Spleen (tissue), 7 donors: ENCODE measurements around the gene TTC28.

Experiments used
- POLR2A ChIP-seq, 3 donors: fragments of 450-650 bp; IDR thresholded peaks; one replicate each; pipeline ENCODE4 v1.5.1; 2017; ENCODE audit warnings: antibody characterized with exemption in 3 of 3, mild to moderate bottlenecking in 1 of 3
- TF ChIP-seq, protein P1 (sequence below), 11 experiments: fragments of 200-600 bp in 7 of 11; fragments of 450-650 bp in 4 of 11; sonication (generic) in 4 of 11; IDR thresholded peaks in 8 of 11; conservative IDR thresholded peaks in 3 of 11; 1 replicate in 7 of 11; 2 replicates in 4 of 11; pipeline versions ENCODE4 v1.4.0 to v1.8.0; 2016 to 2021; ENCODE audit warnings: antibody characterized with exemption in 11 of 11, inconsistent platforms in 4 of 11, mild to moderate bottlenecking in 1 of 11
- donor health status: DM: no; HTN: no; CAD: no; lungs with moderate emphysema.
- donor health status: DM: no; HTN: no; CAD: no.
- donor health status: DM: no; HTN: no; CAD: no.

DNA sequence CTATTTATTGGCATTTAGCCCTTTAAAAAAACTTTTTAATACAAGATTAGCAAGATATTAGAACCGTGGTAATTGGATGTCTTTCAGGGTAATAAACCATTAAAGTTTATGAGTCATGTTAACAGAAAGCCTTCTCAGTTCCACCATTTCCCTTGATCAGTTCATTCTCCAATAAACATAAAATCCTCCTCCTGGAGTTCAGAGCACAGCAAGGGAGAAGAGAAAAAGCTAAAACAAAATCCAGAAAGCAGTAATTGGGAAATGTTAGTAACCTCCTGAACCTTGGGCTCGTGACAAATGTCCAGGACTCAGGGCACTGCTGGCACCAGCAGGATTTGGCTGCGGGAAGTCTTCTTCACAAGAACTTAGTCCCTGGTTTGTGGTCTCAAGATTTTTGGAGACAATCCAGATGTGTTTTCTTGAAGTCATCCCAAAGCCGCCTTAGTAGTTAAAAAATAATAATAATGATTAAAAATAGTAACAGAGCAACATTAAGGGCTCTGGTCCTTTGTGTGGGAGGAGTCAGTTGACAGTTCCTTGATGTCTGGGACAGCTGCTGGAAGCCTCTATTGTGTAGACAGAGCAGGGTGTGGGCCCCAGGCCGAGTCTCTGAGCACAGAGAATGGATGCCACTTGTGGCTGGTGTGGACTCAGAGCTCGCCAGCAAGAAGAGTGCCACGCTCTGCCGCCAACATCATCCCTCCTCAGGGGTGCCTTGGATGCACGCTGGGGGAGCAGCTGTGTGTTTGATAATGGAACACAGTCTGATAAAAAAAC, 717.2 kb downstream of the TTC28 start:
- TF ChIP-seq, protein P1, sequence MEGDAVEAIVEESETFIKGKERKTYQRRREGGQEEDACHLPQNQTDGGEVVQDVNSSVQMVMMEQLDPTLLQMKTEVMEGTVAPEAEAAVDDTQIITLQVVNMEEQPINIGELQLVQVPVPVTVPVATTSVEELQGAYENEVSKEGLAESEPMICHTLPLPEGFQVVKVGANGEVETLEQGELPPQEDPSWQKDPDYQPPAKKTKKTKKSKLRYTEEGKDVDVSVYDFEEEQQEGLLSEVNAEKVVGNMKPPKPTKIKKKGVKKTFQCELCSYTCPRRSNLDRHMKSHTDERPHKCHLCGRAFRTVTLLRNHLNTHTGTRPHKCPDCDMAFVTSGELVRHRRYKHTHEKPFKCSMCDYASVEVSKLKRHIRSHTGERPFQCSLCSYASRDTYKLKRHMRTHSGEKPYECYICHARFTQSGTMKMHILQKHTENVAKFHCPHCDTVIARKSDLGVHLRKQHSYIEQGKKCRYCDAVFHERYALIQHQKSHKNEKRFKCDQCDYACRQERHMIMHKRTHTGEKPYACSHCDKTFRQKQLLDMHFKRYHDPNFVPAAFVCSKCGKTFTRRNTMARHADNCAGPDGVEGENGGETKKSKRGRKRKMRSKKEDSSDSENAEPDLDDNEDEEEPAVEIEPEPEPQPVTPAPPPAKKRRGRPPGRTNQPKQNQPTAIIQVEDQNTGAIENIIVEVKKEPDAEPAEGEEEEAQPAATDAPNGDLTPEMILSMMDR (IDR thresholded peaks at IDR 0.05 in 8 of 11, conservative IDR thresholded peaks at IDR 0.05 in 3 of 11), result no peak
- TF ChIP-seq POLR2A (IDR thresholded peaks at IDR 0.05), result no peak
